K562 (cell line): ENCODE data around the gene F11R. TPM values are rescaled to one million over a fixed set of nuclear protein-coding genes. Genes with fewer than 3 reads are reported as not detected.

Experiments used
- BACH1 ChIP-seq: fragments of 200-800 bp; sonication (Bioruptor generic); IDR thresholded peaks from 2 replicates; pipeline ENCODE4 v1.6.1; 2016; ENCODE audit warnings: missing genetic modification characterization, missing compliant biosample characterization
- CBFA2T3 ChIP-seq: fragments of 450-650 bp; IDR thresholded peaks from 2 replicates; pipeline ENCODE4 v1.6.1; 2017
- CREBBP ChIP-seq: IDR thresholded peaks from one replicate; pipeline ENCODE4 v1.6.1; 2012; ENCODE audit warnings: low read depth, mild to moderate bottlenecking, control low read depth, inconsistent platforms, low read length
- DMBX1 ChIP-seq: fragments of 250-450 bp; sonication (Bioruptor Pico); IDR thresholded peaks from 2 replicates; pipeline ENCODE4 v1.8.0; 2022; ENCODE audit warnings: inconsistent platforms, mild to moderate bottlenecking, moderate library complexity, borderline replicate concordance
- EGR1 ChIP-seq: fragments of 450-650 bp; conservative IDR thresholded peaks from 2 replicates; pipeline ENCODE4 v1.6.1; 2017; ENCODE audit warnings: mild to moderate bottlenecking
- FIP1L1 ChIP-seq: fragments of 200-400 bp; formaldehyde crosslinking; IDR thresholded peaks from 2 replicates; pipeline ENCODE4 v1.6.1; 2018; ENCODE audit warnings: mild to moderate bottlenecking, low read depth, low read length; ENCODE audit not compliant: poor library complexity, severe bottlenecking
- HBP1 ChIP-seq: fragments of 450-650 bp; formaldehyde crosslinking; IDR thresholded peaks from 2 replicates; pipeline ENCODE4 v1.4.0; 2022; ENCODE audit warnings: missing genetic modification characterization
- HCFC1 ChIP-seq: IDR thresholded peaks from 2 replicates; pipeline ENCODE4 v1.6.1; 2012; ENCODE audit warnings: low read depth, low read length, improper control_type of control experiment
- MAFG ChIP-seq: fragments of 450-650 bp; conservative IDR thresholded peaks from 2 replicates; pipeline ENCODE4 v1.6.1; 2016; ENCODE audit warnings: missing genetic modification characterization, missing compliant biosample characterization
- MECOM ChIP-seq: fragments of 250-450 bp; sonication (Bioruptor Pico); IDR thresholded peaks from 2 replicates; pipeline ENCODE4 v1.8.0; 2022; ENCODE audit warnings: inconsistent platforms
- PTBP1 ChIP-seq: fragments of 200-400 bp; formaldehyde crosslinking; IDR thresholded peaks from 2 replicates; pipeline ENCODE4 v1.6.1; 2017; ENCODE audit warnings: low read depth, low read length
- RBBP5 ChIP-seq: fragments of 200-600 bp; sonication (generic); IDR thresholded peaks from 2 replicates; pipeline ENCODE4 v1.6.1; 2012; ENCODE audit warnings: borderline replicate concordance, mild to moderate bottlenecking, low read length, control low read depth, inconsistent platforms; ENCODE audit not compliant: insufficient read depth, poor library complexity, severe bottlenecking
- THAP12 ChIP-seq: fragments of 250-450 bp; sonication (Bioruptor Pico); IDR thresholded peaks from 2 replicates; pipeline ENCODE4 v1.9.0; 2021; ENCODE audit warnings: mild to moderate bottlenecking, inconsistent platforms
- ZFP30 ChIP-seq: fragments of 250-450 bp; sonication (Bioruptor Pico); IDR thresholded peaks from 2 replicates; pipeline ENCODE4 v1.8.0; 2022; ENCODE audit warnings: moderate library complexity, mild to moderate bottlenecking, inconsistent platforms, borderline replicate concordance
- ZNF121 ChIP-seq: sonication (generic); formaldehyde crosslinking; conservative IDR thresholded peaks from 2 replicates; pipeline ENCODE4 v1.8.0; 2022; ENCODE audit warnings: missing genetic modification reagents
- ZNF316 ChIP-seq: fragments of 450-650 bp; IDR thresholded peaks from 2 replicates; pipeline ENCODE4 v1.6.1; 2016
- ZNF407 ChIP-seq: fragments of 450-650 bp; IDR thresholded peaks from 2 replicates; pipeline ENCODE4 v1.6.1; 2016; ENCODE audit warnings: low read depth
- polyA plus RNA-seq, 8 experiments: library from polyadenylated mRNA; depleted of rRNA in 4 of 8; stranded (reverse) in 5 of 8; unstranded in 3 of 8; fragments of >200 nt; fragmentation: Nextera tagmentation in 2 of 8; fragmentation: Illumina TruSeq in 1 of 8; extraction: Ambion mirVana in 2 of 8; extraction: Trizol in 1 of 8; gene quantifications; 2 replicates each; pipeline versions ENCODE4 v1.2.1 to v1.2.3, GENCODE V29; 2011 to 2014; ENCODE audit warnings: inconsistent platforms in 1 of 8, missing spikeins in 1 of 8
- total RNA-seq, 7 experiments: library from RNA; depleted of rRNA in 6 of 7; stranded (reverse); fragments of >200 nt in 6 of 7; fragmentation: Illumina TruSeq in 2 of 7; extraction: Trizol in 2 of 7; gene quantifications; 2 replicates each; pipeline versions ENCODE4 v1.2.1 to v1.2.3, GENCODE V29; 2011 to 2021; ENCODE audit warnings: low replicate concordance in 1 of 7

F11R gene
- total and polyA plus RNA-seq, 9 of the 15 experiments (the other 6 are each of a cell fraction or from before 2014, with no cell fraction given), result 27.4 to 187 (median 52.5) TPM

- TF ChIP-seq DMBX1 (CRISPR knock-in tag) (no peak), EGR1 (no peak), FIP1L1 (peak; percentile 56), THAP12 (no peak), PTBP1 (no peak), MECOM (no peak), MAFG (tag) (no peak), ZNF316 (no peak), ZNF121 (CRISPR knock-in tag) (no peak), RBBP5 (peak; percentile 59), BACH1 (tag) (no peak), CBFA2T3 (no peak), HCFC1 (no peak), ZNF407 (no peak), CREBBP (no peak), HBP1 (CRISPR knock-in tag) (0 out of 2 replicates have a peak, but pooled peaks have one; percentile 35), ZFP30 (CRISPR knock-in tag) (no peak)
Measured at GRCh38 chr1:161044908-161045735, 24.2 kb upstream of the F11R start (continued).
